Mesenchymal stem cell (in vitro differentiated cells and primary cell): ENCODE measurements around the gene B4GALT4.
A peak's percentile ranks its signal among the peaks of the same experiment; 100 is the strongest.

Experiments used
- DNase-seq: peaks from one replicate; pipeline ENCODE4 v3.0.0-alpha.2; 2013
- H2AFZ ChIP-seq: one replicate; pipeline ENCODE4 v1.6.1; 2013; ENCODE audit warnings: low read depth, mild to moderate bottlenecking, control low read depth, inconsistent platforms, low read length, moderate library complexity
- H2AK5ac ChIP-seq: 2 replicates; pipeline ENCODE4 v1.6.1; 2013; ENCODE audit warnings: low read length, moderate library complexity, mild to moderate bottlenecking, inconsistent platforms; ENCODE audit not compliant: severe bottlenecking
- H2BK120ac ChIP-seq: one replicate; pipeline ENCODE4 v1.6.1; 2013; ENCODE audit warnings: low read depth, mild to moderate bottlenecking, inconsistent platforms, low read length, moderate library complexity
- H2BK12ac ChIP-seq, 2 experiments: one replicate each; pipeline ENCODE4 v1.6.1; 2013; ENCODE audit warnings: inconsistent platforms in 2 of 2, low read length in 2 of 2, mild to moderate bottlenecking in 2 of 2, moderate library complexity in 2 of 2, control low read depth in 1 of 2
- H2BK15ac ChIP-seq: one replicate; pipeline ENCODE4 v1.6.1; 2013; ENCODE audit warnings: mild to moderate bottlenecking, low read depth, inconsistent platforms; ENCODE audit not compliant: poor library complexity, severe bottlenecking
- H2BK5ac ChIP-seq: 2 replicates; pipeline ENCODE4 v1.6.1; 2013; ENCODE audit warnings: low read depth, mild to moderate bottlenecking, low read length, control low read depth, inconsistent platforms; ENCODE audit not compliant: poor library complexity, severe bottlenecking
- H3K14ac ChIP-seq, 2 experiments: one replicate each; pipeline ENCODE4 v1.6.1; 2013; ENCODE audit warnings: inconsistent platforms in 2 of 2, low read length in 2 of 2, control low read depth in 1 of 2, mild to moderate bottlenecking in 1 of 2, moderate library complexity in 1 of 2
- H3K18ac ChIP-seq, 2 experiments: one replicate each; pipeline ENCODE4 v1.6.1; 2013; ENCODE audit warnings: inconsistent platforms in 2 of 2, low read length in 2 of 2, control low read depth in 1 of 2, low read depth in 1 of 2, mild to moderate bottlenecking in 1 of 2
- H3K23ac ChIP-seq, 2 experiments: one replicate each; pipeline ENCODE4 v1.6.1; 2013; ENCODE audit warnings: inconsistent platforms in 2 of 2, low read length in 2 of 2, mild to moderate bottlenecking in 2 of 2, moderate library complexity in 2 of 2, control low read depth in 1 of 2
- H3K27ac ChIP-seq: 2 replicates; pipeline ENCODE4 v1.5.1; 2013; ENCODE audit warnings: mild to moderate bottlenecking, moderate library complexity, low read length, control low read depth, inconsistent platforms; ENCODE audit not compliant: poor library complexity, severe bottlenecking
- H3K27me3 ChIP-seq, 2 experiments: 2 replicates each; pipeline versions ENCODE4 v1.6.1 to v1.7.0; 2013; ENCODE audit warnings: low read length in 2 of 2, mild to moderate bottlenecking in 2 of 2, moderate library complexity in 2 of 2, control low read depth in 1 of 2, inconsistent platforms in 1 of 2; ENCODE audit not compliant: control insufficient read depth in 1 of 2, insufficient read depth in 1 of 2
- H3K36me3 ChIP-seq, 2 experiments: 2 replicates each; pipeline versions ENCODE4 v1.6.1 to v1.7.0; 2013; ENCODE audit warnings: low read length in 2 of 2, control low read depth in 1 of 2, inconsistent platforms in 1 of 2, low read depth in 1 of 2, mild to moderate bottlenecking in 1 of 2; ENCODE audit not compliant: insufficient read depth in 2 of 2, control insufficient read depth in 1 of 2
- H3K4ac ChIP-seq, 2 experiments: one replicate each; pipeline ENCODE4 v1.6.1; 2013; ENCODE audit warnings: inconsistent platforms in 2 of 2, low read length in 2 of 2, mild to moderate bottlenecking in 2 of 2, moderate library complexity in 2 of 2, control low read depth in 1 of 2, low read depth in 1 of 2
- H3K4me1 ChIP-seq: 2 replicates; pipeline ENCODE4 v1.6.1; 2013; ENCODE audit warnings: low read depth, low read length, control low read depth; ENCODE audit not compliant: control insufficient read depth, insufficient read depth
- H3K4me2 ChIP-seq: 2 replicates; pipeline ENCODE4 v1.6.1; 2013; ENCODE audit warnings: low read length, mild to moderate bottlenecking, inconsistent platforms; ENCODE audit not compliant: poor library complexity, severe bottlenecking
- H3K4me3 ChIP-seq, 2 experiments: 2 replicates each; pipeline versions ENCODE4 v1.5.1 to v1.7.0; 2013; ENCODE audit warnings: low read length in 2 of 2, mild to moderate bottlenecking in 2 of 2, control low read depth in 1 of 2, low read depth in 1 of 2; ENCODE audit not compliant: insufficient read depth in 1 of 2
- H3K79me1 ChIP-seq: replicated peaks from 2 replicates; pipeline ENCODE4 v1.6.1; 2013; ENCODE audit warnings: mild to moderate bottlenecking, control low read depth, low read length, inconsistent platforms; ENCODE audit not compliant: poor library complexity, severe bottlenecking
- H3K9ac ChIP-seq: 2 replicates; pipeline ENCODE4 v1.7.0; 2013; ENCODE audit warnings: mild to moderate bottlenecking, low read length, moderate library complexity
- H3K9me3 ChIP-seq: 2 replicates; pipeline ENCODE4 v1.7.0; 2013; ENCODE audit warnings: mild to moderate bottlenecking, low read length; ENCODE audit not compliant: control insufficient read depth
- H4K8ac ChIP-seq: one replicate; pipeline ENCODE4 v1.6.1; 2013; ENCODE audit warnings: inconsistent platforms, mild to moderate bottlenecking, low read length, moderate library complexity
- H4K91ac ChIP-seq: one replicate; pipeline ENCODE4 v1.6.1; 2013; ENCODE audit warnings: mild to moderate bottlenecking, low read length, inconsistent platforms
- WGBS: methylation state at CpG from one replicate; pipeline ENCODE4 v1.1.7; 2013; ENCODE audit warnings: mixed read lengths; 5-methylcytosine and 5-hydroxymethylcytosine counted together

B4GALT4 gene

GRCh38 chr3:119234610-119235009 lies 6.1 kb downstream of the B4GALT4 start:
- no peak overlapping the region for H2AK5ac ChIP-seq
- no peak overlapping the region for H4K91ac ChIP-seq
- no peak overlapping the region for H3K14ac ChIP-seq
- no peak overlapping the region for H2BK5ac ChIP-seq
- no peak for DNase-seq
- H3K79me1 ChIP-seq = peaks cover 20% of the 10 kb centered on the region
- H2BK15ac ChIP-seq = no peak overlapping the region
- H3K4ac ChIP-seq = no peak overlapping the region
- H3K9ac ChIP-seq = peak overlapping the region; percentile 71
- no CpG with 5 or more reads among the region's 1 CpG for WGBS
- no peak overlapping the region for H3K27ac ChIP-seq
- no peak overlapping the region for H2BK12ac ChIP-seq
- no peak overlapping the region for H3K18ac ChIP-seq
- H3K27me3 ChIP-seq = no peaks in the 10 kb centered on the region
- H3K4me1 ChIP-seq = peaks cover 5% of the 10 kb centered on the region
- H4K8ac ChIP-seq = no peak overlapping the region
- no peak overlapping the region for H3K23ac ChIP-seq
- no peak overlapping the region for H3K4me3 ChIP-seq
- H2AFZ ChIP-seq = no peak overlapping the region
- H2BK120ac ChIP-seq = no peak overlapping the region
- H3K9me3 ChIP-seq = no peaks in the 10 kb centered on the region
- H3K4me2 ChIP-seq = no peak overlapping the region
- peaks cover 15 to 48% of the 10 kb centered on the region in 2 experiments for H3K36me3 ChIP-seq

DNA sequence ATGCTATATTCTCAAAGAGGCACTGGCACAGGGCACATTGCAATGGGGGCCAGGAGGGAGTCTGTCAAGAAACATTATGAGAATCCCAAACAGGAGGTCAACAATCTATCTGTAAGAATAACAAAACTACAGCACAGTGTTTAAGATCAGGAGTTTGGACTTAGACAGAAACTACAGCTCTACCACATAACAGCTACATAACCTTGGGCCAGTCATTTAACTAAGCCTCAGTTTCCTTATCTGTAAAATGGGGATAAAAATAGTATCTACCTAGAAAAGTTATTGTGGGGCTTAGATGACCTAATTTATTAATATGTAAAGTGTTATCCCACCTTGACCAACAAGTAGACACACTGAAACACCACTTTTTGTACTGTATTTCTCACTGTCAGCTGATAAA lies 9.9 kb downstream of the B4GALT4 start:
- Histone ChIP-seq H3K9me3 (no peaks in the 10 kb centered on the region), H2BK15ac (no peak overlapping the region), H2AFZ (no peak overlapping the region), H3K4ac (no peak overlapping the region), H3K36me3 (peaks cover 33 to 75% of the 10 kb centered on the region in 2 experiments), H3K4me2 (no peak overlapping the region), H2BK12ac (no peak overlapping the region), H2AK5ac (no peak overlapping the region), H4K91ac (no peak overlapping the region), H3K4me1 (peaks cover 2% of the 10 kb centered on the region), H3K9ac (no peak overlapping the region), H3K23ac (no peak overlapping the region), H3K18ac (no peak overlapping the region), H3K79me1 (peaks cover 36% of the 10 kb centered on the region), H3K27ac (no peak overlapping the region), H3K4me3 (no peak overlapping the region), H3K14ac (no peak overlapping the region), H2BK120ac (no peak overlapping the region), H2BK5ac (no peak overlapping the region), H3K27me3 (no peaks in the 10 kb centered on the region), H4K8ac (no peak overlapping the region)
- DNase-seq = no peak

- H4K8ac ChIP-seq = no peak overlapping the region
- H3K18ac ChIP-seq = no peak overlapping the region
- peaks cover 36% of the 10 kb centered on the region for H3K79me1 ChIP-seq
- no peak overlapping the region for H3K4me2 ChIP-seq
- no peak overlapping the region for H2AK5ac ChIP-seq
- H4K91ac ChIP-seq = no peak overlapping the region
- no peak overlapping the region for H2BK15ac ChIP-seq
- H3K36me3 ChIP-seq = peaks cover 33 to 72% of the 10 kb centered on the region in 2 experiments
- no peak overlapping the region for H3K4me3 ChIP-seq
- no peak overlapping the region for H3K23ac ChIP-seq
- no peak overlapping the region for H3K27ac ChIP-seq
- DNase-seq = no peak
- 97% methylated on average over 7 of the region's 7 CpGs for WGBS
- no peaks in the 10 kb centered on the region for H3K27me3 ChIP-seq
- no peak overlapping the region for H2BK12ac ChIP-seq
- no peak overlapping the region for H2BK120ac ChIP-seq
- H3K9ac ChIP-seq = no peak overlapping the region
- no peak overlapping the region for H3K4ac ChIP-seq
- H3K4me1 ChIP-seq = no peaks in the 10 kb centered on the region
- no peak overlapping the region for H3K14ac ChIP-seq
- no peak overlapping the region for H2BK5ac ChIP-seq
- no peaks in the 10 kb centered on the region for H3K9me3 ChIP-seq
- no peak overlapping the region for H2AFZ ChIP-seq
Observed at GRCh38 chr3:119230071-119230470, 10.6 kb downstream of the B4GALT4 start.

DNA sequence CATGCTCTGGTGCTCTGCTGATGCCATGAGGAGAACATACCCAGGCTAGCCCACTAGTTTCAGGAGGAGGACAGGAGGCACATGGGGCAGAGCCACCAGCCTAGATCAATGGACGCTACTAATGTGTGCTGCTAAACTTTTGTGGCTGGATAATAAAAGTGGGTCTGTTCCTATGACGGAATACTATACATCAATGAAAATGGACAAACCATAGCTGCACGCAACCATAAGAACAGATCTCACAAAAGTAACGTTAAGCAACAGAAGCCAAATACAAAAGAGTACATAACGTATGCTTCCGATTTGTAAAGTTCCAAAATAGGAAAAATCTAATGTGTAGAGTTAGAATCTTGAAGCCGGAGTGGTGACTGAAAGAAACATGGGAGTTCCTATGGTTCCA lies 11.5 kb downstream of the B4GALT4 start:
- Histone ChIP-seq H2BK15ac (no peak overlapping the region), H2BK120ac (no peak overlapping the region), H2BK5ac (no peak overlapping the region)

More for the DNA sequence above, 11.5 kb downstream of the B4GALT4 start:
- no peak overlapping the region for H4K91ac ChIP-seq
- peaks cover 33 to 76% of the 10 kb centered on the region in 2 experiments for H3K36me3 ChIP-seq
- no peak overlapping the region for H3K23ac ChIP-seq
- H3K18ac ChIP-seq = no peak overlapping the region
- WGBS = 80% methylated on average over 5 of the region's 7 CpGs
- H4K8ac ChIP-seq = no peak overlapping the region
- H3K9me3 ChIP-seq = no peaks in the 10 kb centered on the region
- no peak for DNase-seq
- H2AK5ac ChIP-seq = no peak overlapping the region
- H2AFZ ChIP-seq = no peak overlapping the region
- no peak overlapping the region for H3K4me3 ChIP-seq
- no peak overlapping the region for H3K27ac ChIP-seq
- no peaks in the 10 kb centered on the region for H3K4me1 ChIP-seq
- no peaks in the 10 kb centered on the region for H3K27me3 ChIP-seq
- H2BK12ac ChIP-seq = no peak overlapping the region
- H3K4ac ChIP-seq = no peak overlapping the region
- no peak overlapping the region for H3K9ac ChIP-seq
- H3K79me1 ChIP-seq = peaks cover 36% of the 10 kb centered on the region
- no peak overlapping the region for H3K14ac ChIP-seq
- no peak overlapping the region for H3K4me2 ChIP-seq
